DLD1 (cell line): Measurements from ENCODE around the gene C11orf97.
"Not testable (repeated sequence)": the region's sequence is repeated elsewhere in the genome, so short reads cannot be mapped to it uniquely, and the experiment has no call there.

Experiments used
- in situ Hi-C: cut with HindIII; loops from 2 replicates; pipeline ENCODE4 v1.10.0; 2017; ENCODE audit warnings: low sequenced_read_pairs

The C11orf97 gene

GRCh38 chr11:94555752-94556329 is 43.6 kb downstream of the C11orf97 start:
- in situ Hi-C loops, result not testable (repeated sequence)

- in situ Hi-C loops, result no loop called here
Measured at GRCh38 chr11:94557421-94557820, 45.2 kb downstream of the C11orf97 start.

- in situ Hi-C loops, result no loop called here
Measured at GRCh38 chr11:94557992-94558391, 45.7 kb downstream of the C11orf97 start.

GRCh38 chr11:94558468-94558867 is 46.2 kb downstream of the C11orf97 start:
- in situ Hi-C loops, result no loop called here

GRCh38 chr11:94558932-94559331 is 46.7 kb downstream of the C11orf97 start:
- in situ Hi-C loops, result no loop called here

GRCh38 chr11:94559361-94559760 is 47.1 kb downstream of the C11orf97 start:
- in situ Hi-C loops, result no loop called here

GRCh38 chr11:94560834-94561233 is 48.6 kb downstream of the C11orf97 start:
- in situ Hi-C loops, result no loop called here

GRCh38 chr11:94563176-94563847 is 51.1 kb downstream of the C11orf97 start:
- in situ Hi-C loops, result no loop called here

GRCh38 chr11:94563848-94564467 is 51.7 kb downstream of the C11orf97 start:
- in situ Hi-C loops, result no loop called here

- in situ Hi-C loops, result no loop called here
Measured at GRCh38 chr11:94567181-94567670, 55.0 kb downstream of the C11orf97 start, which contains the start of gene PIWIL4. PIWIL4 (plus strand) TSS chr11:94567368; CDS start chr11:94567519, 151 bp downstream.

- in situ Hi-C loops, result no loop called here
Measured at GRCh38 chr11:94568200-94568599, 55.9 kb downstream of the C11orf97 start.

- in situ Hi-C loops, result no loop called here
Measured at GRCh38 chr11:94568717-94569116, 56.5 kb downstream of the C11orf97 start.

GRCh38 chr11:94572975-94573374 is 60.7 kb downstream of the C11orf97 start:
- in situ Hi-C loops, result not testable (repeated sequence)

- in situ Hi-C loops, result no loop called here
Measured at GRCh38 chr11:94574193-94574961, 62.1 kb downstream of the C11orf97 start.

- in situ Hi-C loops, result no loop called here
Measured at GRCh38 chr11:94576306-94576705, 64.0 kb downstream of the C11orf97 start.

- in situ Hi-C loops, result no loop called here
Measured at GRCh38 chr11:94577841-94578240, 65.6 kb downstream of the C11orf97 start.
